Gastroesophageal sphincter (tissue), 3 donors: ENCODE results near the gene SORCS1.

Experiments used
- CTCF ChIP-seq, 4 experiments: fragments of 200-600 bp in 2 of 4; fragments of 450-650 bp in 2 of 4; sonication (generic) in 1 of 4; IDR thresholded peaks; one replicate each; pipeline ENCODE4 v1.5.1; 2017 to 2019; ENCODE audit warnings: antibody characterized with exemption in 4 of 4, mild to moderate bottlenecking in 2 of 4, moderate library complexity in 2 of 4
- EP300 ChIP-seq: sonication (generic); formaldehyde crosslinking; IDR thresholded peaks from one replicate; pipeline ENCODE4 v1.6.1; 2017; ENCODE audit warnings: antibody characterized with exemption, mild to moderate bottlenecking
- POLR2A ChIP-seq, 2 donors: fragments of 450-650 bp; IDR thresholded peaks; one replicate each; pipeline ENCODE4 v1.6.1; 2017; ENCODE audit warnings: antibody characterized with exemption in 2 of 2, mild to moderate bottlenecking in 2 of 2, moderate library complexity in 1 of 2

GRCh38 chr10:106560925-106561640 lies 603.4 kb downstream of the SORCS1 start:
- no peak for TF ChIP-seq CTCF (IDR thresholded peaks at IDR 0.05)
- TF ChIP-seq POLR2A (IDR thresholded peaks at IDR 0.05): no peak
- no peak for TF ChIP-seq EP300
